Neural progenitor cell (in vitro differentiated cells): ENCODE data around the gene SPDYE2B.
"Not testable (repeated sequence)": the region's sequence is repeated elsewhere in the genome, so short reads cannot be mapped to it uniquely, and the experiment has no call there.

Experiments used
- CTCF ChIP-seq: fragments of 200-600 bp; sonication (generic); IDR thresholded peaks from 2 replicates; pipeline ENCODE4 v1.5.1; 2017; ENCODE audit warnings: antibody characterized with exemption, mild to moderate bottlenecking
- EZH2 ChIP-seq: fragments of 200-600 bp; sonication (generic); IDR thresholded peaks from 2 replicates; pipeline ENCODE4 v1.6.1; 2017; ENCODE audit warnings: antibody characterized with exemption, mild to moderate bottlenecking, moderate library complexity

DNA sequence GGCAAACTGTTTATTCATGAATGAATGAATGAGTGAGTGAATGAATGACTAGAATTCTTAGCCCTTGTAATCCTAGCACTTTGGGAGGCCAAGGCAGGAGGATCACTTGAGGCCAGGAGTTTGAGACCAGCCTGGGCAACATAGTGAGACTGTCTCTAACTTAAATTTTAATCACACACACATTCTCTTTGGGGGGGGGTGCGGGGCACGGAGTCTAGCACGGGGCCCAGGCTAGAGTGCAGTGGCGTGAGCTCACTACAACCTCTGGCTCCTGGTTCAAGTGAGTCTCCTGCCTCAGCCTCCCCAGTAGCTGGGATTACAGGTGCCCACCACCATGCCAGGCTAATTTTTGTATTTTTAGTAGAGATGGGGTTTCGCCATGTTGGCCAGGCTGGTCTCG is 40.5 kb downstream of the SPDYE2B start:
- not testable (repeated sequence) for TF ChIP-seq CTCF, EZH2
